ENCODE measurements around the gene RECQL. TPM values are rescaled to one million over a fixed set of nuclear protein-coding genes. Genes with fewer than 3 reads are reported as not detected.

RECQL gene
- total and polyA plus RNA-seq, 2 of the 8 experiments (the other 6 are each of a cell fraction or from before 2014, with no cell fraction given) = 8.1 to 40.3 TPM

GRCh38 chr12:21523148-21523547, 21.7 kb upstream of the RECQL start:
- no peaks in the 10 kb centered on the region for H3K79me1 ChIP-seq (ENCODE audit: low read depth, low read length)
- H3K27ac ChIP-seq (ENCODE audit: low read depth, low read length) = no peak overlapping the region
- no peak overlapping the region for H4K91ac ChIP-seq (replicated peaks; ENCODE audit: insufficient read length, low read length)
- no peak overlapping the region for H2BK120ac ChIP-seq (replicated peaks; ENCODE audit: low read depth, low read length)
- no peak overlapping the region for H2BK5ac ChIP-seq (ENCODE audit: low read depth, low read length)
- H3K4me2 ChIP-seq (ENCODE audit: insufficient read depth in 1 of 2, low read depth in 2 of 2, low read length in 2 of 2) = no peak overlapping the region
- H4K5ac ChIP-seq (ENCODE audit: insufficient read length, low read depth, low read length) = no peak overlapping the region
- CTCF ChIA-PET (ENCODE audit: partially characterized antibody) = no interaction called here
- H3K27me3 ChIP-seq (replicated peaks in 1 of 4; ENCODE audit: control insufficient read depth in 3 of 4, extremely low read depth in 1 of 4, insufficient read depth in 3 of 4, low read length in 3 of 4) = peaks cover 0 to 16% (median 6%) of the 10 kb centered on the region in 4 experiments; a peak in 3 of 7 replicates
- peaks cover 0 to 4% (median 0%) of the 10 kb centered on the region in 4 experiments; a peak in 1 of 7 replicates for H3K4me1 ChIP-seq (replicated peaks in 1 of 4; ENCODE audit: control insufficient read depth in 3 of 4, insufficient read depth in 4 of 4, low read length in 3 of 4)
- H3K9ac ChIP-seq (replicated peaks in 1 of 4; ENCODE audit: extremely low read depth in 1 of 4, low read depth in 3 of 4, low read length in 3 of 4) = no peak overlapping the region
- no peak overlapping the region for H3K18ac ChIP-seq (ENCODE audit: extremely low read depth, low read length)
- H2BK15ac ChIP-seq (ENCODE audit: low read length) = no peak overlapping the region
- H3K4me3 ChIP-seq (ENCODE audit: extremely low read depth in 1 of 4, insufficient read depth in 2 of 4, low read depth in 3 of 4, low read length in 4 of 4) = no peak overlapping the region
- no peak overlapping the region for H3K56ac ChIP-seq (replicated peaks; ENCODE audit: insufficient read length, low read depth, low read length)
- H3K79me2 ChIP-seq (ENCODE audit: control insufficient read depth in 1 of 2, insufficient read depth in 2 of 2, low read length in 2 of 2) = no peaks in the 10 kb centered on the region
- no peak for DNase-seq (ENCODE audit: low read depth in 1 of 2, low spot score in 2 of 2)
- H3K9me3 ChIP-seq (ENCODE audit: insufficient read depth in 2 of 2, low read depth in 1 of 2, low read length in 1 of 2) = no peaks in the 10 kb centered on the region
- no peaks in the 10 kb centered on the region for H4K20me1 ChIP-seq (replicated peaks in 1 of 2; ENCODE audit: control insufficient read depth in 1 of 2, insufficient read depth in 2 of 2, low read length in 2 of 2)
- POLR2A ChIA-PET (ENCODE audit: partially characterized antibody) = interaction anchor here (1.2 kb wide), 1 partner anchor 21 kb away, joined by 3 read pairs; the partner anchor contains the start of genes GOLT1B and RECQL
- no peak overlapping the region for H2AFZ ChIP-seq (ENCODE audit: low read length)
- FAIRE-seq = no peak
- no peak overlapping the region for H3K14ac ChIP-seq (ENCODE audit: insufficient read length)
- H2BK12ac ChIP-seq (ENCODE audit: low read depth, low read length) = no peak overlapping the region
- H3K23me2 ChIP-seq (ENCODE audit: low read depth, low read length) = peaks cover 6% of the 10 kb centered on the region; the same call in 1 of the 2 replicates
- H3K36me3 ChIP-seq (ENCODE audit: control insufficient read depth in 2 of 4, insufficient read depth in 4 of 4, low read length in 3 of 4) = no peaks in the 10 kb centered on the region
- TF ChIP-seq RAD21 (IDR thresholded peaks at IDR 0.05 in 1 of 2, conservative IDR thresholded peaks at IDR 0.05 in 1 of 2; ENCODE audit: low read depth in 2 of 2, low read length in 2 of 2) = no peak
- H4K8ac ChIP-seq (ENCODE audit: extremely low read depth, insufficient read depth, low read length) = no peak overlapping the region
- no peak overlapping the region for H3K23ac ChIP-seq (ENCODE audit: insufficient read length)
- H3K4ac ChIP-seq (replicated peaks; ENCODE audit: insufficient read length, low read depth, low read length) = no peak overlapping the region
- no peak overlapping the region for H2AK5ac ChIP-seq (ENCODE audit: low read depth, low read length)
- no peak overlapping the region for H2BK20ac ChIP-seq (ENCODE audit: low read length)

Data from H1 (cell line).